Bronchial epithelial cell (primary cell): Measurements from ENCODE around the gene C6orf58. TPM values are rescaled to one million over a fixed set of nuclear protein-coding genes. Genes with fewer than 3 reads are reported as not detected.
A peak's percentile ranks its signal among the peaks of the same experiment; 100 is the strongest.

Experiments used
- DNase-seq: peaks from one replicate; pipeline ENCODE4 v3.0.0-alpha.2; 2010; ENCODE audit warnings: low read depth
- FAIRE-seq: peaks from 2 replicates; lab custom pipeline; 2011; peaks lifted over from hg19 to GRCh38; lab: Jason Lieb, UNC
- H3K27me3 ChIP-seq: 2 replicates; pipeline ENCODE4 v1.5.1; 2011; ENCODE audit warnings: low read length; ENCODE audit not compliant: control insufficient read depth, insufficient read depth
- H3K36me3 ChIP-seq: 2 replicates; pipeline ENCODE4 v1.5.1; 2011; ENCODE audit warnings: low read length; ENCODE audit not compliant: control insufficient read depth, insufficient read depth
- H3K4me3 ChIP-seq: 2 replicates; pipeline ENCODE4 v1.5.1; 2011; ENCODE audit warnings: mild to moderate bottlenecking, low read depth, low read length, control low read depth
- CTCF ChIP-seq: IDR thresholded peaks from 2 replicates; pipeline ENCODE4 v1.5.1; 2011; ENCODE audit warnings: mild to moderate bottlenecking, moderate library complexity, low read length, control low read depth, inconsistent platforms; ENCODE audit not compliant: insufficient read depth, severe bottlenecking
- total RNA-seq: library from RNA; depleted of rRNA; stranded (reverse); fragments of >200 nt; gene quantifications from 2 replicates; pipeline ENCODE4 v1.2.1, GENCODE V29; 2014

Gene C6orf58
- total RNA-seq, 1 donor from 2014 or later, result not detected

GRCh38 chr6:127547904-127548649, 28.9 kb upstream of the C6orf58 start:
- FAIRE-seq, result no peak

GRCh38 chr6:127550403-127550802, 26.6 kb upstream of the C6orf58 start:
- no peaks in the 10 kb centered on the region for H3K27me3 ChIP-seq
- no peak for FAIRE-seq
- no peak for TF ChIP-seq CTCF
- H3K36me3 ChIP-seq, result no peaks in the 10 kb centered on the region
- DNase-seq, result peak; percentile 70
- H3K4me3 ChIP-seq, result no peak overlapping the region

More at GRCh38 chr6:127547904-127548649, 28.9 kb upstream of the C6orf58 start:
- Histone ChIP-seq H3K4me3 (no peak overlapping the region), H3K36me3 (no peaks in the 10 kb centered on the region), H3K27me3 (no peaks in the 10 kb centered on the region)
- TF ChIP-seq CTCF, result no peak
- peak; percentile 28 for DNase-seq

- H3K36me3 ChIP-seq, result no peaks in the 10 kb centered on the region
- H3K27me3 ChIP-seq, result no peaks in the 10 kb centered on the region
- peak; percentile 57 for DNase-seq
- no peak overlapping the region for H3K4me3 ChIP-seq
- TF ChIP-seq CTCF, result peak; percentile 45
- FAIRE-seq, result no peak
These were observed 22.5 kb upstream of the C6orf58 start for GRCh38 chr6:127554435-127555006.

GRCh38 chr6:127561660-127562059, 15.3 kb upstream of the C6orf58 start:
- H3K27me3 ChIP-seq, result no peaks in the 10 kb centered on the region
- H3K4me3 ChIP-seq, result no peak overlapping the region
- H3K36me3 ChIP-seq, result no peaks in the 10 kb centered on the region
- peak; percentile 43 for DNase-seq
- no peak for FAIRE-seq
- TF ChIP-seq CTCF, result no peak

- TF ChIP-seq CTCF, result no peak
- H3K27me3 ChIP-seq, result no peaks in the 10 kb centered on the region
- no peaks in the 10 kb centered on the region for H3K36me3 ChIP-seq
- no peak overlapping the region for H3K4me3 ChIP-seq
- DNase-seq, result no peak
- no peak for FAIRE-seq
These were observed 12.2 kb upstream of the C6orf58 start for GRCh38 chr6:127564761-127565160.
